ENCODE data around the gene ARID5A.
"Not testable (repeated sequence)": the region's sequence is repeated elsewhere in the genome, so short reads cannot be mapped to it uniquely, and the experiment has no call there.

The ARID5A gene

DNA sequence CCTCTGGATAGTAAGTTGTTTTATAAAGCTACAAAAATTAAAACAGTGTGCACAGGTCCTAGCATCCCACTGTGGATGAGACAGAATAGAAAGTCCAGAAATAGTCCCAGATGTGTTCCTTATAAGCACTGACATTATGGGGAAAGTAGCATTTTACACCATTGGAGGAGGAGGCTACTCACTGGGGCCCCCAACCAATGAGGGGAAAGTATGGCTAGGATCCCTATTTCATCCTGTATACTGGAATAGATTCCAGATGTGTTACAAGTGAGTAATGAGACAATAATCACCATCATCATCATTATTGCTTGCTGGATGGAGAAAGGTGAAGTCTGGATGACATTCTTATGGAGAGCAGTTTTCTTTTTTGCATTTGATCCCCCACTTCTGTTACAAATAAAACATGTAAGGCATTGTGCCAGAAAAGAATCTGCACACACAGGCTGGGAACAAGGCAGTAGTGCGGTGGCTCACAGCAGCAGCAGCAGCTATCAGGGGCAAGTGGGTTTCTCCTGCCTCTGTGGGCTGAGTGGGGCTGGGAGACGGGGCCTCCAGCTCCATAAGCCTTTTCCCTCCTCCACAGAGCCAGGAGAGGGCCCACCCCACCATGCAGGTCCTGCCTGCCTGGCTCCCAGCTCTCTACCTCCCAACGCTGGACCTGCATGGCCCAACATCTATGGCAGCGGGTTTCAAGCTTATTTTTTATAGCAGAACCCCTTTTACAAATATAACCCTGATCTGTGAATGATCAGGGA is 5.0 kb downstream of the ARID5A start:
- DNase-seq (ENCODE audit: low spot score), result no peak

GRCh38 chr2:96542357-96542977 is 5.9 kb downstream of the ARID5A start:
- DNase-seq (ENCODE audit: low spot score), result no peak

DNA sequence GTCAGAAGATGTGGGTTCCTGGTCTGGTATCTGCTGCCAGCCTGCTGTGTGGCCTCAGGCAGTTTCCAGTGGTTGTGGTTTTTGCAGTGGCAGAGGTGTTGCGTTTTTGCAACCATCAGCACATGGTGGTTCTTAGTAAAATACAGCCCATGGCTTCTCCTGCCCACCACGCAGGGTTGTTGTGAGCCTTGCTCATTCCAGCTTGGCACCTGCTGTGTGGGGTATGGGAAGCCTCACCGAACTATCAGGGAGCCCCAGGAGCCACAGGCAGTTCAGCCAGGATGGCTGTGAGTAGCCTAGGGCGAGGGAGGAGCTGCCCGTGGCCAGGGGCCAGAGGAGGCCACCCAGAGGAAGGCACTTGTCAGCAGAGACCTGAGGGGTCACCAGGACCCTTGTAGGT is 9.8 kb downstream of the ARID5A start:
- DNase-seq (ENCODE audit: low spot score), result no peak

GRCh38 chr2:96546797-96547196 is 10.2 kb downstream of the ARID5A start:
- DNase-seq (ENCODE audit: low spot score), result no peak

DNA sequence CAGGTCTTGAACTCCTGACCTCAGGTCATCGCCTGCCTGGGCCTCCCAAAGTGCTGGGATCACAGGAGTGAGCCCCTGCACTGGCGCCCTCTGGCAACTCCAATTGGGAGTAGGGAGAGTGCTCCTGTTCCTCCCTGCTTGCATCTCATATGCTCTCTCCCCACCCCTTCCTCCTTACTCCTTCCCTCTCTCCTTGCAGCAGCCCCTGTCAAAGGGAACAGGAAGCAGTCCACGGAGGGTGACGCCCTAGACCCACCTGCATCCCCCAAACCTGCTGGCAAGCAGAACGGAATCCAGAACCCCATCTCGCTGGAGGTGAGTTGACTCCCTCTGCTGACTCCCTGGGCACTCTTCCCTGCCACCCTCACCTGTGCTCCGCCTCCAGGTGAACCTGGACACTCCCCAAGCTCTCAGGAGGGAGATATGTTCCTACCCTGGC is 10.7 kb downstream of the ARID5A start:
- DNase-seq (ENCODE audit: low spot score), result no peak

DNA sequence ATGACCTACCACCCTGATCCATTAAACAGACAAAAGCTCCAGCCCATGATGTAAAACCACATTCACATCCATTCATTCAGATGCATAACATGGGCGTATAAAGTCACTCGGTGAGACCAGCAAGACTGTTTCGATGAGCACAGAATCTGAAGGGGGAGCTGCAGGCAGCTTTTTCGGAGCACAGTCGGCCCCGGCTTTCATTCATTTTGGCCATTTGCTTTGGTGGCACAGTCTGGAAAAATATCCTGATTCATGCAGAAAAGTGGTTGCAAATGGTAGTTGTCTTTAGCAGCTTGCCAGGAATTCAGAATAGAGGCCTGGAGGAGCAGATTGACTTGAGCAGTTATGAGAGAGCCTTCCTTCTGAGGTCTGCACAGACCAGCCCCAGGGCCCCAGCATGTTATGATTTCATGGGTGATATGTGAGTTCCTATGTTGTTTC is 11.2 kb downstream of the ARID5A start:
- no peak for DNase-seq (ENCODE audit: low spot score)

- DNase-seq (ENCODE audit: low spot score), result no peak
Observed at GRCh38 chr2:96548558-96549465, 12.3 kb downstream of the ARID5A start.

GRCh38 chr2:96549466-96549785 is 12.9 kb downstream of the ARID5A start:
- DNase-seq (ENCODE audit: low spot score), result no peak

GRCh38 chr2:96549967-96550786 is 13.6 kb downstream of the ARID5A start:
- DNase-seq (ENCODE audit: low spot score), result no peak

DNA sequence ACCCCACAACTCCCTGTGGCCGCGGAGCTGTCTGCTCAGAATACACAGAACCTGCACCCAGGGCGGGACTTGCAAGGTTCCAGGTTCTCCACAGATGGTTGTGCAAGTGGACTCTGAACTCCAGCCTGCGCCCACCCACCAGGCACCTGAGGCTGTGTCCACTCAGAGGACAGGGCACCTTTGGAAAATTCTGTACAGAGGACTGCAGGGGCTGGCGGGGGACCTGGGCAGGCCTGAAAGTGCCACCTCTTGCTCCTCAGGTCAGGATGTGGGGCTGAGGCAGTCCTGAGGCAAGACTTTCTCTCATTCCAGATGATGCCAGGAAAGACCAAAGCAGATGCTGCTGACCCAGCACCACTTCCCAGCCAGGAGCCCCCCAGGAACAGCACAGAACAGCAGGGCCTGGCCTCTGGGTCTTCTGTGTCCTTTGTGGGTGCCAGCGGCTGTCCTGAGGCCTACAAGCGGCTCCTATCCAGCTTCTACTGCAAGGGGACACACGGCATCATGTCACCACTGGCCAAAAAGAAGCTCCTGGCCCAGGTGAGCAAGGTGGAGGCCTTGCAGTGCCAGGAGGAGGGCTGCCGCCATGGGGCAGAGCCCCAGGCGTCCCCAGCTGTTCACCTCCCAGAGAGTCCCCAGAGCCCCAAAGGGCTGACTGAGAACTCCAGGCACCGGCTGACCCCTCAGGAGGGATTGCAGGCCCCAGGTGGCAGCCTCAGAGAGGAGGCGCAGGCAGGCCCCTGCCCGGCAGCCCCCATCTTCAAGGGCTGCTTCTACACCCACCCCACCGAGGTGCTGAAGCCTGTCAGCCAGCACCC is 14.4 kb downstream of the ARID5A start:
- no peak for DNase-seq (ENCODE audit: low spot score)

GRCh38 chr2:96551605-96552314 is 15.2 kb downstream of the ARID5A start:
- no peak for DNase-seq (ENCODE audit: low spot score)

DNA sequence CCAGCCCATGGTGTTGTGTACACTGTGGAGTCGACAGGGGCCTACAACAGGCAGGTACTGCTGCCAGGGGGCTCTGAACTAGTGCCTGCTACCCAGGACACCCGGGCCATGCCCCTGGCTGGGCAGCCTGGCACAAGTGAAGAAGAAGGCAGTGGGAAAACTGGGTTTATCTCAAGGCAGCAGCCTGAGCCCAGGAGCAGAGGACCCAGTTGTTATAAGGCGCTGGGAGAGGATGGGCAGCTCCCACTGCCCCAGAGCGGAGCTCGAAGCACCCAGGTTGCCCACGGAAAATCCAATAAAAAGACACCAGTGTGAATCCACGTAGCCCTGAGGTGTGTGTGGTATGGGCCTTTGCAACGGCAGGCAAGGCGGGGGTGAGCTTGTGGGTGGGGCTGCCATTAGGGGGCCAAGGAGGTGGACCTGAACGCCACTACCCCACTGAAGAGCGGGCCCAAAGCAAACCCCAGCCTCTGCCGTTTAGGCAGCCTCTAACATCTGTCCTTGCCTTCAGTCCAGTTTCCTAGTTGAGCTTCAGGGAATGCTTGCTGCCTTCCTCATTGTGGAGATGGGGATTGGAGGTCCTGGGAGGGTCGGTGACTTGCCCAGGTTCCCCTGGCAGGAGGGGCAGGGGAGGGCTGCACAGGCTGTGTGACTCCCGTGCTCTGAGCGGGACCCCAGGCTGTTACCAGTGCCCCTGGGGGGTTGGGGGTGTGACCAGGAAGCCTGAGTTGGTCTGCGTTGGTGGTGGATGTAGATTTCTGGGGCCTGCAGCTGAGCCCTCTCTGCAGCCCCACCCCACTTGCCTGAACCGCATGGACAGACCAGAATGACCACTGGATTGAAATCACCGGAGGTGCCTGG is 16.0 kb downstream of the ARID5A start:
- DNase-seq (ENCODE audit: low spot score), result no peak

DNA sequence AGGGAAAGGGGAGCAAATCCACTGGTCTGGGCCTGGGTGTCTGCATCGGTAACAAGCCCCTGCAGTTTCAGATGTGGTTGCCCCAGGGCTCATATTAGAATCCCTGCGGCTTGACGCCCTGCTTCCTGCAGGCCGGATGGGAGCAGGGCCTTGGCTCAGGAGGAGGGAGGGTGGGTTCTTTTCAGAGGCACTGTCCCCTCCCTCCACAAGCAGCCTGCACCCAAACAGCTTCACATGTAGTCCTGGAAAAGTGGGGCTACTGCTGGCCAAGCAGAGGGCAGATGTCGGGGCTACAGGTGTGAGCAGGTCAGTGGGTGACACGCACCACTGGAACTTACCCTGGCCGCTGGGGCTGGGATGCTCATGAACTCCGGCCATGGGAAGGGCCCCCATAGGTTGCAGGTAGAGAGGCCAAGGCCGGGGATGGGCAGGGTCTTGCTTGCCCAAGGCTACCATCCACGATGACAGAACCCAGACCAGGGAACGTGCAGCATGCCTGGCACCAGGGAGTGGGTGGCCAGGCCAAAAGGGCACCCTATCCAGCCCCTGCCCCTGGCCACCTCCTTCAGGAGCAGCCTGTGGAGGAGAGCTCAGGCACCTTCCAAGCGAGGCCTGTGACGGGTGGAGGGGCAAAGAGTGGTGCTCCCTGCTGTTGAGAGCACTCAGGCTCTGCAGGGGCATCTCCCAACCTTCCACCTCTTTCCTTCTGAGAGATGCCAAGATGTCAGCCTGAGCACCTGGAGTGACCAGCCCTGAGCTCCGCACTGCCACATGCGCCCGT is 16.8 kb downstream of the ARID5A start:
- no peak for DNase-seq (ENCODE audit: low spot score)

- not testable (repeated sequence) for DNase-seq (ENCODE audit: low spot score)
Observed at GRCh38 chr2:96553957-96554292, 17.4 kb downstream of the ARID5A start.

GRCh38 chr2:96554293-96555145 is 18.0 kb downstream of the ARID5A start:
- peak; percentile 41 for DNase-seq (ENCODE audit: low spot score)

DNA sequence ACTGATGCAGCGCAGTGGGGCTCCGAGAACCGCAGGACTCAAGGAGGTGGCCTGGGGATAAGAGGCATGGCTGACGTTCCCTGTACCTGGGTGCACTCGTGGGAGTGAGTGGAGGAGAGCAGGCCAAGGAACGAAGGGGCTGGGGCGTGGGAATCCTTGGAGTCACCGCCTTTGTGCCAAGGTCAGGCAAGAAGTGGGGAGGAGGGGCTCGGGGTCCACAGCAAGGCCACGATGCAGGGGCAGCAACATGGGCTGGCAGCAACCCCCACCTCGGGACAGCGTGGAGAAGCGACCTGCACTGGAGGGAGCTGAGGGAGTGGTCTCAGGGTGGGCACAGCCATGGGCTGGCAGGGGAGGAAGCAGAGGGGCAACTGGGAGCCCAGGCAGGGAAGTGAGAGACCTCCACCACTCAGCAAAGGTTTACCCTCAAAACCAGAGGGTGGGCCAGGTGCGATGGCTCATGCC is 18.6 kb downstream of the ARID5A start:
- no peak for DNase-seq (ENCODE audit: low spot score)

DNA sequence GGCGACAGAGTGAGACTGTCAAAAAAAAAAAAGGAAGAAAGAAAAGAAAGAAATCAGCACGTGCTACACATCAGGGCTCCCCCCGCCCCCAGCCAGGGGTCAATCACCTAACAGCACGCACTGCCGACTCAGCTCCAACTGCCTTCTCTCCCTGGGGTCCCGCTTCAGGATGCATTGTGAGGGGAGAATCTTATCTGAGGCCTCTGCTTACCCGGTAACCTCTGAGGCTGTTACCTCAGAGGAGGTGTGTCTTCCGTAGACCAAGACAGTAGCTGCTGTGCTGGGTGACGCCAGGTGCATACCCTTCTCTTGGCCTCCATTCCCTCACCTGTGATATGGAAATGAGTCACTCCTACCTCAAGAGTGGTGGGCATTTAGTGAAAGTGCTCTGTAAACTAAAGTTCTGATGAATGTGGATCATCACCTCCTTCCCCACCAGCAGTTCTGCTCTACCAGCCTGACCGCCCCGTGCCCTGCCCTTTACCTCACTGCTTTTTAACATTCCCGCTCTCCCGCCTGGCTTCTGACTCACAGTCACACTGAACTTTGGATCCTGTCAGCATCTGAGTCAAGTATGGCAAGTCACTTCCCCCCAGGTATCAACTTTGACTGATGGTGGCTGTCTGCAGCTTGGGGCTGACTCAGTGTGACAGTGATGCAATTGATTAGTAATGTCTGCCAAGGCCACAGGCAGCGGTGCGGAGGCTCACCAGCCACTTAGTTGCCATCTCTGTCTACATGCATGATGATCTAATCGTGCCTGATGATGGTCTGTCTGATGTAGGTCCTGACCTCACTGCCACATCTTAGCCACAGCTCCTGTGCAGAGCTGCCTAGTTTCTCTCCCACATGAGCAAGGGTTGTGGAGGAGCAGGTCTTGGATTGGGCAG is 20.1 kb downstream of the ARID5A start:
- DNase-seq (ENCODE audit: low spot score), result peak; percentile 93
